Lung (tissue), 12 donors: ENCODE measurements around the gene RACGAP1. TPM values are rescaled to one million over a fixed set of nuclear protein-coding genes. Genes with fewer than 3 reads are reported as not detected.
A peak's percentile ranks its signal among the peaks of the same experiment; 100 is the strongest.

ENCODE experiments used
- ATAC-seq: fragments of 200-7000 bp; cut with Tn5 transposase; one replicate; pipeline ENCODE4 v1.9.1; 2020; ENCODE audit warnings: moderate number of reproducible peaks; ENCODE audit not compliant: insufficient read depth, low FRiP score
- DNase-seq, 3 donors: peaks; one replicate each; pipeline ENCODE4 v3.0.0-alpha.2; 2013 to 2017
- H3K27ac ChIP-seq, 2 donors: one replicate each; pipeline ENCODE4 v1.5.1; 2013; ENCODE audit warnings: mild to moderate bottlenecking in 2 of 2, moderate library complexity in 2 of 2, control low read depth in 1 of 2, inconsistent platforms in 1 of 2, low read depth in 1 of 2, low read length in 1 of 2
- H3K27me3 ChIP-seq, 3 donors: one replicate each; pipeline ENCODE4 v1.5.1; 2013; ENCODE audit warnings: low read length in 2 of 3; ENCODE audit not compliant: control insufficient read depth in 3 of 3, insufficient read depth in 3 of 3
- H3K36me3 ChIP-seq, 4 donors: one replicate each; pipeline ENCODE4 v1.5.1; 2013; ENCODE audit warnings: low read length in 4 of 4, mild to moderate bottlenecking in 1 of 4, moderate library complexity in 1 of 4; ENCODE audit not compliant: control insufficient read depth in 4 of 4, insufficient read depth in 4 of 4
- H3K4me1 ChIP-seq, 5 donors: one replicate each; pipeline ENCODE4 v1.5.1; 2013; ENCODE audit warnings: low read length in 5 of 5, mild to moderate bottlenecking in 2 of 5, moderate library complexity in 1 of 5; ENCODE audit not compliant: control insufficient read depth in 5 of 5, insufficient read depth in 5 of 5
- H3K4me3 ChIP-seq: one replicate; pipeline ENCODE4 v1.5.1; 2013; ENCODE audit warnings: mild to moderate bottlenecking, control low read depth, moderate library complexity
- H3K9ac ChIP-seq, 2 donors: one replicate each; pipeline ENCODE4 v1.5.1; 2013; ENCODE audit warnings: low read length in 2 of 2, control low read depth in 1 of 2; ENCODE audit not compliant: insufficient read depth in 1 of 2
- H3K9me3 ChIP-seq, 4 donors: one replicate each; pipeline ENCODE4 v1.5.1; 2013; ENCODE audit warnings: low read length in 3 of 4, mild to moderate bottlenecking in 1 of 4, moderate library complexity in 1 of 4; ENCODE audit not compliant: control insufficient read depth in 4 of 4, insufficient read depth in 3 of 4
- WGBS, 2 donors: extraction: QIAGEN DNeasy Blood & Tissue Kit; methylation state at CpG; one replicate each; pipeline ENCODE4 v1.1.7; 2013; 5-methylcytosine and 5-hydroxymethylcytosine counted together
- polyA plus RNA-seq, 2 donors: library from polyadenylated mRNA; stranded (reverse); fragments of 200-250 nt; gene quantifications; one replicate each; pipeline ENCODE4 v1.2.1, GENCODE V29; 2013
- total RNA-seq, 2 donors: library from RNA; depleted of rRNA in 1 of 2; stranded (reverse); fragments of >200 nt in 1 of 2; gene quantifications; one replicate each; pipeline ENCODE4 v1.2.1, GENCODE V29; 2014 to 2021
- TF ChIP-seq, protein P1 (sequence below): IDR thresholded peaks from 2 replicates; pipeline ENCODE4 v1.5.1; 2012; ENCODE audit warnings: mild to moderate bottlenecking; ENCODE audit errors: control extremely low read depth, extremely low read depth
- donor health status: control.
- donor health status: control.
- donor health status: Bipolar disorder and iron deficiency.
- donor health status: healthy.
- donor health status: DM: yes; HTN: yes; CAD: no.

Gene RACGAP1
- total and polyA plus RNA-seq, 4 donors: 3.8 to 26.8 (median 10.2) TPM

DNA sequence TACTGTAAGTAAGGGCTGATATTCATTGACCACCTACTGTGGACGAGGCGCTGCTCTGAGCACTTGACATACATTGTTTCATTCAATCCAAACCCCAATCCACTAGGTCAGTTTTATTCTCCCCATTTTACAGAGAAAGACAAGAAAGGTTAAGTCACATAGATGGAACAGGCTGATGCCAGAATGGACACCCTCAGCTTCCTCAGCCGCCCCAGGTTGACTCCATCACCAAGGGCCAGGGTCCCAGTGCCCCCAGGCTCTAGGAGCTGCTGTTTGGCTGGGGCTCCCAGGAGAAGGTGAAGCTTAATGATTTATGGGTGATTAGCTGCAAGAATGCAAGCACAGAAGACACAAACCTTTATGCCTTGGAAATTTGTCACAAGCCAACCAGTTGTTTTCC, 75.4 kb downstream of the RACGAP1 start:
- Histone ChIP-seq H3K4me1 (peaks cover 0 to 10% (median 3%) of the 10 kb centered on the region in 5 donors), H3K9me3 (no peaks in the 10 kb centered on the region), H3K27ac (no peak overlapping the region), H3K27me3 (peaks cover 0 to 8% (median 3%) of the 10 kb centered on the region in 3 donors), H3K36me3 (no peaks in the 10 kb centered on the region), H3K4me3 (no peak overlapping the region), H3K9ac (no peak overlapping the region)
- WGBS, 2 donors: 92 to 94% methylated on average over 3 of the region's 3 CpGs
- DNase-seq: peak in 1 of 3 donors; percentile 1
- TF ChIP-seq, protein P1, sequence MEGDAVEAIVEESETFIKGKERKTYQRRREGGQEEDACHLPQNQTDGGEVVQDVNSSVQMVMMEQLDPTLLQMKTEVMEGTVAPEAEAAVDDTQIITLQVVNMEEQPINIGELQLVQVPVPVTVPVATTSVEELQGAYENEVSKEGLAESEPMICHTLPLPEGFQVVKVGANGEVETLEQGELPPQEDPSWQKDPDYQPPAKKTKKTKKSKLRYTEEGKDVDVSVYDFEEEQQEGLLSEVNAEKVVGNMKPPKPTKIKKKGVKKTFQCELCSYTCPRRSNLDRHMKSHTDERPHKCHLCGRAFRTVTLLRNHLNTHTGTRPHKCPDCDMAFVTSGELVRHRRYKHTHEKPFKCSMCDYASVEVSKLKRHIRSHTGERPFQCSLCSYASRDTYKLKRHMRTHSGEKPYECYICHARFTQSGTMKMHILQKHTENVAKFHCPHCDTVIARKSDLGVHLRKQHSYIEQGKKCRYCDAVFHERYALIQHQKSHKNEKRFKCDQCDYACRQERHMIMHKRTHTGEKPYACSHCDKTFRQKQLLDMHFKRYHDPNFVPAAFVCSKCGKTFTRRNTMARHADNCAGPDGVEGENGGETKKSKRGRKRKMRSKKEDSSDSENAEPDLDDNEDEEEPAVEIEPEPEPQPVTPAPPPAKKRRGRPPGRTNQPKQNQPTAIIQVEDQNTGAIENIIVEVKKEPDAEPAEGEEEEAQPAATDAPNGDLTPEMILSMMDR: no peak
- ATAC-seq: no peak

DNA sequence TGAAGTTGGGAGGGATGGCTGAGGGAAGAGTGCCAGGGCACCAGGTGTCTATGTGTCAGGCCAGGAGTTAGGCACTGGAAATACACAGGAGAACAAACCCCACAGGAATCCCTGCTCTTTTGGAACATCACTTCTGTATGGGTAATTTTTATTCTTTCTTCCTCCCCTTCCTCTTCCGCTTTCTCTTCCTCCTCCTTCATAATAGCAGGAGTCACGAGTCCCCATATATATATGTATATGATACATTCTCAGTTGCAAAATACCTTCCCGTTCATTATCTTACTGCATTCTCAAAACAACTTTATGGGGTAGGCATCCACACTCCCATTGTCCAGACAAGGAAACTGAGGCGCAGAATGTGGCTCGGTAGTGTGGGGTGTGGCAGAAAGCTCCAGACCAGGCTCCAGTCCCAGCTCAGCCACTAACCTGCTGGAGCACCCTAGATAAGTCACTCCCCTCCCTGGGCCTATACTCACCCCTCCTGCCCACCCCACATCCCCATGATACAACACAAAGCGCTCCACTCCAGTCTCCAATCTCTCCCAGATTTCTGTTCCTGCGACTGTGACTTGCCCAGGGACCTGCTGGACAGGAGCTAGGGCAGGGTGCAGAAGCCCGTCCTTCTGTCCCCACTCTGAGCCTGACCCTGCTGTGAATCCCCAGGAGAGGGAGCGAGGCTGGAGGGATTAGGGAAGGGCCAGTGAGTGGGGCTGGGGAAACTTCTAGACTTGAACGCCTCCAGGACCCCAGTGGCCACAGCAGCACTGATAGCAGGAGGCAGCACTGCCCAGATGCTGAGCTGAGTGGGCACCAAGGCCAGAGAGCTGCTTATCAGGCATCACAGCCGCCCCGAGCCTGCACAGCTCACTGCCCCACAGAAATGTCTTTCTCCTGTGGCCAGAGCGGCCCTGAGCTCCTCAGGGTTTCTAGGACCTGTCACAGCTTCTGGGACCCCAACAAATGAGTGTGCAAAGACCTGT, 76.1 kb downstream of the RACGAP1 start:
- H3K4me1 ChIP-seq: peaks cover 0 to 10% (median 3%) of the 10 kb centered on the region in 5 donors
- no peak overlapping the region for H3K9ac ChIP-seq
- H3K9me3 ChIP-seq: no peaks in the 10 kb centered on the region
- 85 to 87% methylated on average over 13 of the region's 13 CpGs for WGBS, 2 donors
- H3K27ac ChIP-seq: no peak overlapping the region
- H3K36me3 ChIP-seq: no peaks in the 10 kb centered on the region
- DNase-seq: peak in 1 of 3 donors; percentile 4
- TF ChIP-seq, protein P1: no peak
- H3K27me3 ChIP-seq: peaks cover 0 to 6% (median under 1%) of the 10 kb centered on the region in 3 donors
- no peak for ATAC-seq
- H3K4me3 ChIP-seq: no peak overlapping the region

DNA sequence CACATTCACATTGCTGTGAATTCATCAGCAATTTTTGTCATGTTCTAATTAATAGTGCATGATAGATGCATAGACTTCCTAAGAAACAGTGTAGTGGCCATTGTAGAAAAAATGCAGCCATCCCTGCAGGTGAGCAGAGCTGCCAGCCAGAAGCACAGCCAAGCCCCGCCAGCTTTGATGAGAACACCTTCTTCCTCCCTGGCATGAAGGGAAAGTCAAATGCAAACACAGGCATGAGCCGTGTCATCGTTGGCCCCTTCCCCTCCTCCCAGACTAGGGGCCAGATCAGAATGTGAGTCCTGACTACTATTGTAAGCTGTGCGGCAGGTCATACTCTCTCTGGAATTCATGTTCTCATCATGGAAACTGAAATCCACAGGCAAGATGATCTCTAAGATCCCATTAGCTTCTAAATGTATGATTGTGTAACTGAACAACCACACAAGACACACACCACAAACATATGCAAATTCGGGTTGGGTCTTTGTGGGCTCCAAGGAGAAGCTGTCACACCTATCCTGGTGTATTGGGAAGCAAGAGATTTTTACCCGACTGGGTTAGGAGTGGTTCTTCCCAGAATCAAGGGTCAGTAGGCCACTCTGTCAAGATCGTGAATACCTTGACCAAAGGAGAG, 77.6 kb downstream of the RACGAP1 start:
- H3K27me3 ChIP-seq: peaks cover 0 to 6% (median 0%) of the 10 kb centered on the region in 3 donors
- peak in 1 of 3 donors; percentile 11 for DNase-seq
- no peak overlapping the region for H3K9ac ChIP-seq
- peaks cover 0 to 12% (median 3%) of the 10 kb centered on the region in 5 donors for H3K4me1 ChIP-seq
- TF ChIP-seq, protein P1: no peak
- no peaks in the 10 kb centered on the region for H3K36me3 ChIP-seq
- ATAC-seq: no peak
- 72 to 73% methylated on average over 7 of the region's 7 CpGs for WGBS, 2 donors
- H3K27ac ChIP-seq: no peak overlapping the region
- no peaks in the 10 kb centered on the region for H3K9me3 ChIP-seq
- H3K4me3 ChIP-seq: no peak overlapping the region
